Neural progenitor cell (in vitro differentiated cells): ENCODE measurements around the gene DUT. TPM values are rescaled to one million over a fixed set of nuclear protein-coding genes. Genes with fewer than 3 reads are reported as not detected.

Source experiments
- DNase-seq: peaks from one replicate; pipeline ENCODE4 v3.0.0-alpha.2; 2016; ENCODE audit warnings: low spot score
- H2AFZ ChIP-seq: fragments of 200-600 bp; sonication (generic); replicated peaks from 2 replicates; pipeline ENCODE4 v1.6.1; 2016; ENCODE audit warnings: antibody characterized with exemption
- H3F3A ChIP-seq: fragments of 200-600 bp; sonication (generic); 2 replicates; pipeline ENCODE4 v1.6.1; 2016; ENCODE audit warnings: antibody characterized with exemption, low read depth
- H3K27ac ChIP-seq: fragments of 200-600 bp; sonication (generic); 2 replicates; pipeline ENCODE4 v1.5.1; 2016; ENCODE audit warnings: mild to moderate bottlenecking
- H3K27me3 ChIP-seq: fragments of 200-600 bp; sonication (generic); 2 replicates; pipeline ENCODE4 v1.6.1; 2016; ENCODE audit warnings: mild to moderate bottlenecking, moderate library complexity
- H3K36me3 ChIP-seq: fragments of 200-600 bp; sonication (generic); 2 replicates; pipeline ENCODE4 v1.5.1; 2016
- H3K4me1 ChIP-seq: fragments of 200-600 bp; sonication (generic); 2 replicates; pipeline ENCODE4 v1.6.1; 2016; ENCODE audit warnings: mixed run types
- H3K4me2 ChIP-seq: fragments of 200-600 bp; sonication (generic); 2 replicates; pipeline ENCODE4 v1.6.1; 2016
- H3K4me3 ChIP-seq: fragments of 200-600 bp; sonication (generic); 2 replicates; pipeline ENCODE4 v1.5.1; 2016
- H3K79me2 ChIP-seq: fragments of 200-600 bp; sonication (generic); 2 replicates; pipeline ENCODE4 v1.6.1; 2016; ENCODE audit warnings: low read depth
- H3K9ac ChIP-seq: fragments of 200-600 bp; sonication (generic); 2 replicates; pipeline ENCODE4 v1.6.1; 2016
- H3K9me3 ChIP-seq: fragments of 200-600 bp; sonication (generic); 2 replicates; pipeline ENCODE4 v1.5.1; 2016; ENCODE audit warnings: low read depth
- H4K20me1 ChIP-seq: fragments of 200-600 bp; sonication (generic); 2 replicates; pipeline ENCODE4 v1.6.1; 2016; ENCODE audit warnings: low read depth
- H3K27ac Mint-ChIP-seq: 3 replicates; pipeline ENCODE4 v1.8.0; 2021; ENCODE audit warnings: mixed read lengths
- H3K27me3 Mint-ChIP-seq: 2 replicates; pipeline ENCODE4 v1.8.0; 2022; ENCODE audit warnings: low read depth, mild to moderate bottlenecking, inconsistent platforms, moderate library complexity, mixed read lengths; ENCODE audit not compliant: insufficient read depth
- H3K36me3 Mint-ChIP-seq: 3 replicates; pipeline ENCODE4 v1.8.0; 2021; ENCODE audit warnings: mixed read lengths
- H3K4me1 Mint-ChIP-seq: 3 replicates; pipeline ENCODE4 v1.8.0; 2021; ENCODE audit warnings: mixed read lengths
- H3K4me3 Mint-ChIP-seq: 3 replicates; pipeline ENCODE4 v1.8.0; 2021; ENCODE audit warnings: mild to moderate bottlenecking, moderate library complexity, mixed read lengths
- H3K9me3 Mint-ChIP-seq: 3 replicates; pipeline ENCODE4 v1.8.0; 2020; ENCODE audit warnings: mixed read lengths
- CTCF ChIP-seq: fragments of 200-600 bp; sonication (generic); IDR thresholded peaks from 2 replicates; pipeline ENCODE4 v1.5.1; 2017; ENCODE audit warnings: antibody characterized with exemption, mild to moderate bottlenecking
- EZH2 ChIP-seq: fragments of 200-600 bp; sonication (generic); IDR thresholded peaks from 2 replicates; pipeline ENCODE4 v1.6.1; 2017; ENCODE audit warnings: antibody characterized with exemption, mild to moderate bottlenecking, moderate library complexity
- EZH2phosphoT487 ChIP-seq: fragments of 200-600 bp; sonication (generic); IDR thresholded peaks from 2 replicates; pipeline ENCODE4 v1.6.1; 2017; ENCODE audit warnings: antibody characterized with exemption
- small RNA-seq: library from RNA; depleted of rRNA; stranded (forward); fragments of <200 nt; gene quantifications from one replicate; pipeline ENCODE3, GENCODE V24; 2015
- total RNA-seq: library from RNA; depleted of rRNA; stranded (reverse); fragments of >200 nt; gene quantifications from 2 replicates; pipeline ENCODE4 v1.2.3, GENCODE V29; 2015; ENCODE audit warnings: low replicate concordance

Gene DUT
- total RNA-seq, 1 donor from 2014 or later = 51.6 TPM

GRCh38 chr15:48389691-48390143 lies 58.5 kb downstream of the DUT start:
- no peaks in the 10 kb centered on the region for H3K4me1 Mint-ChIP-seq
- Histone ChIP-seq H4K20me1 (no peaks in the 10 kb centered on the region), H3K4me2 (no peak overlapping the region), H3K9me3 (no peaks in the 10 kb centered on the region), H3K9ac (no peak overlapping the region), H3K4me1 (no peaks in the 10 kb centered on the region), H2AFZ (peak overlapping the region; percentile 44), H3K27me3 (no peaks in the 10 kb centered on the region), H3K27ac (no peak overlapping the region), H3K4me3 (no peak overlapping the region), H3K79me2 (no peaks in the 10 kb centered on the region), H3K36me3 (no peaks in the 10 kb centered on the region), H3F3A (no peaks in the 10 kb centered on the region)
- TF ChIP-seq EZH2phosphoT487 (no peak), EZH2 (no peak), CTCF (no peak)
- no peak overlapping the region for H3K4me3 Mint-ChIP-seq
- H3K9me3 Mint-ChIP-seq = no peaks in the 10 kb centered on the region
- no peaks in the 10 kb centered on the region for H3K36me3 Mint-ChIP-seq
- no peaks in the 10 kb centered on the region for H3K27me3 Mint-ChIP-seq
- no peak overlapping the region for H3K27ac Mint-ChIP-seq
- DNase-seq = no peak

- no peak overlapping the region for H3K4me3 ChIP-seq
- TF ChIP-seq EZH2phosphoT487 = no peak
- no peak for TF ChIP-seq CTCF
- no peak for TF ChIP-seq EZH2
- no peaks in the 10 kb centered on the region for H4K20me1 ChIP-seq
- H3K79me2 ChIP-seq = no peaks in the 10 kb centered on the region
- H3K27me3 ChIP-seq = no peaks in the 10 kb centered on the region
- no peak overlapping the region for H3K4me3 Mint-ChIP-seq
- no peak overlapping the region for H3K27ac ChIP-seq
- H3K27me3 Mint-ChIP-seq = no peaks in the 10 kb centered on the region
- no peaks in the 10 kb centered on the region for H3F3A ChIP-seq
- peak overlapping the region; percentile 9 for H2AFZ ChIP-seq
- H3K9ac ChIP-seq = no peak overlapping the region
- no peaks in the 10 kb centered on the region for H3K4me1 ChIP-seq
- peaks cover 10% of the 10 kb centered on the region for H3K4me1 Mint-ChIP-seq
- H3K27ac Mint-ChIP-seq = no peak overlapping the region
- H3K36me3 Mint-ChIP-seq = no peaks in the 10 kb centered on the region
- H3K36me3 ChIP-seq = no peaks in the 10 kb centered on the region
- H3K9me3 ChIP-seq = no peaks in the 10 kb centered on the region
- H3K4me2 ChIP-seq = no peak overlapping the region
- no peaks in the 10 kb centered on the region for H3K9me3 Mint-ChIP-seq
- no peak for DNase-seq
Measured at GRCh38 chr15:48391950-48392349, 60.7 kb downstream of the DUT start.

- H3F3A ChIP-seq = no peaks in the 10 kb centered on the region
- no peak overlapping the region for H3K27ac ChIP-seq
- H4K20me1 ChIP-seq = no peaks in the 10 kb centered on the region
- H3K36me3 ChIP-seq = no peaks in the 10 kb centered on the region
- no peaks in the 10 kb centered on the region for H3K79me2 ChIP-seq
- no peaks in the 10 kb centered on the region for H3K4me1 ChIP-seq
- DNase-seq = no peak
- TF ChIP-seq EZH2phosphoT487 (no peak), EZH2 (no peak), CTCF (no peak)
- no peak overlapping the region for H3K4me2 ChIP-seq
- no peak overlapping the region for H3K4me3 ChIP-seq
- Mint-ChIP-seq H3K9me3 (no peaks in the 10 kb centered on the region), H3K36me3 (no peaks in the 10 kb centered on the region), H3K27me3 (no peaks in the 10 kb centered on the region), H3K4me1 (peaks cover 10% of the 10 kb centered on the region), H3K27ac (no peak overlapping the region), H3K4me3 (no peak overlapping the region)
- no peaks in the 10 kb centered on the region for H3K27me3 ChIP-seq
- H2AFZ ChIP-seq = peak overlapping the region; percentile 9
- no peaks in the 10 kb centered on the region for H3K9me3 ChIP-seq
- no peak overlapping the region for H3K9ac ChIP-seq
Measured at GRCh38 chr15:48392356-48392755, 61.1 kb downstream of the DUT start.

Small RNAs within 50 kb of the gene (small RNA-seq; reads per million reads assigned to genes)
- not detected for gene RF00019

Other genes starting within 250 kb of the DUT start
- gene SLC24A5, start 210.4 kb upstream of the DUT start, total RNA-seq = 0.65 TPM in 1 of 2 replicates, not detected in the other
- gene MYEF2, start 153.1 kb upstream of the DUT start, total RNA-seq = 110 and 140 TPM in 2 replicates
- gene CTXN2, start 139.8 kb upstream of the DUT start, total RNA-seq = 0.03 and 0.60 TPM in 2 replicates
- gene SLC12A1, start 125.1 kb upstream of the DUT start, total RNA-seq = 0.19 TPM in 1 of 2 replicates, not detected in the other